ENCODE measurements around the gene NPBWR2. TPM values are rescaled to one million over a fixed set of nuclear protein-coding genes. Genes with fewer than 3 reads are reported as not detected.
A peak's percentile ranks its signal among the peaks of the same experiment; 100 is the strongest.

The NPBWR2 gene
- total RNA-seq, 1 experiment from 2014 or later: not detected

GRCh38 chr20:64151633-64152530 lies 44.5 kb upstream of the NPBWR2 start:
- H4K20me1 ChIP-seq (ENCODE audit: insufficient read depth): no peaks in the 10 kb centered on the region
- BruUV-seq (replicated peaks): no TSS peak
- H2AFZ ChIP-seq (ENCODE audit: low read depth, low read length, poor library complexity, severe bottlenecking): no peak overlapping the region
- H3K27ac ChIP-seq (ENCODE audit: low read depth, low read length): peak overlapping the region; percentile 42; the same call in 1 of the 2 replicates
- H3K4me3 ChIP-seq (replicated peaks in 1 of 2; ENCODE audit: low read depth in 1 of 2, low read length in 2 of 2): no peak overlapping the region
- RAD21 ChIA-PET (ENCODE audit: low non-redundant PET in 1 of 2, low total read pairs in 2 of 2, uncharacterized antibody in 2 of 2, unreplicated experiment in 2 of 2): no interaction called here
- H3K27me3 ChIP-seq (ENCODE audit: insufficient read depth, low read length): no peaks in the 10 kb centered on the region
- H3K4me2 ChIP-seq (ENCODE audit: low read length): peak overlapping the region; percentile 56
- H3K9me3 ChIP-seq (ENCODE audit: control insufficient read depth in 1 of 2, insufficient read depth in 1 of 2, low read depth in 1 of 2, low read length in 2 of 2): no peaks in the 10 kb centered on the region; a peak in 1 of 4 replicates
- CTCF ChIA-PET: no interaction called here
- H3K36me3 ChIP-seq (ENCODE audit: control insufficient read depth in 1 of 2, insufficient read depth in 2 of 2, low read length in 2 of 2): no peaks in the 10 kb centered on the region
- DNase-seq (ENCODE audit: low read depth, low spot score) (peak; percentile 57), ATAC-seq (peak; percentile 67)
- H3K79me2 ChIP-seq (ENCODE audit: insufficient read depth, low read length): no peaks in the 10 kb centered on the region
- TF ChIP-seq EZH2phosphoT487 (IDR thresholded peaks at IDR 0.05; ENCODE audit: borderline replicate concordance): no peak
- TF ChIP-seq CBX3 (IDR thresholded peaks at IDR 0.05; ENCODE audit: low read depth): peak; percentile 93
- peak; percentile 90 for TF ChIP-seq JUND (IDR thresholded peaks at IDR 0.05)
- peak; percentile 60; the same call in 1 of the 2 replicates for TF ChIP-seq MAX (IDR thresholded peaks at IDR 0.05)
- TF ChIP-seq SIN3A (IDR thresholded peaks at IDR 0.05; ENCODE audit: low read depth): 0 out of 2 replicates have a peak, but pooled peaks have one; percentile 45
- peak; percentile 84 for TF ChIP-seq FOSL1 (IDR thresholded peaks at IDR 0.05; ENCODE audit: low read depth)
- no peak for TF ChIP-seq EZH2 (IDR thresholded peaks at IDR 0.05)
- no peak for TF ChIP-seq CEBPB (IDR thresholded peaks at IDR 0.05; ENCODE audit: low read depth)
- TF ChIP-seq SP1 (IDR thresholded peaks at IDR 0.05; ENCODE audit: low read depth): peak; percentile 89
- no peak for TF ChIP-seq ELF1 (IDR thresholded peaks at IDR 0.05; ENCODE audit: borderline replicate concordance, low read depth)
- TF ChIP-seq POLR2AphosphoS5 (IDR thresholded peaks at IDR 0.05; ENCODE audit: low read depth, low read length): no peak
- TF ChIP-seq TCF7L2 (IDR thresholded peaks at IDR 0.05; ENCODE audit: borderline replicate concordance, extremely low read depth, insufficient read depth, insufficient read length): no peak
- peak overlapping the region; percentile 27; the same call in 1 of the 2 replicates for H3K9ac ChIP-seq (ENCODE audit: low read length)
- no peaks in the 10 kb centered on the region for H3K9me2 ChIP-seq (ENCODE audit: insufficient read depth)
- peaks cover 6 to 23% of the 10 kb centered on the region in 2 experiments; a peak in 3 of 4 replicates for H3K4me1 ChIP-seq (ENCODE audit: control insufficient read depth in 1 of 2, insufficient read depth in 2 of 2, low read length in 2 of 2)
- intact Hi-C loops (cut with micrococcal nuclease): no loop called here
- POLR2A ChIA-PET: no interaction called here
